Neuron (in vitro differentiated cells): ENCODE data around the gene KIRREL3.

Experiments used
- H2AFZ ChIP-seq: one replicate; pipeline ENCODE4 v1.6.1; 2013; ENCODE audit warnings: low read depth, mild to moderate bottlenecking, inconsistent platforms, low read length, moderate library complexity
- H3K27me3 ChIP-seq: one replicate; pipeline ENCODE4 v1.6.1; 2013; ENCODE audit warnings: low read length; ENCODE audit not compliant: insufficient read depth
- H3K36me3 ChIP-seq: one replicate; pipeline ENCODE4 v1.6.1; 2013; ENCODE audit warnings: low read length; ENCODE audit not compliant: insufficient read depth
- H3K4me1 ChIP-seq: one replicate; pipeline ENCODE4 v1.6.1; 2013; ENCODE audit warnings: low read length; ENCODE audit not compliant: insufficient read depth
- H3K4me3 ChIP-seq: 2 replicates; pipeline ENCODE4 v1.5.1; 2013; ENCODE audit warnings: mild to moderate bottlenecking, low read length, moderate library complexity
- H3K9me3 ChIP-seq: one replicate; pipeline ENCODE4 v1.6.1; 2013; ENCODE audit warnings: low read length

Gene KIRREL3

DNA sequence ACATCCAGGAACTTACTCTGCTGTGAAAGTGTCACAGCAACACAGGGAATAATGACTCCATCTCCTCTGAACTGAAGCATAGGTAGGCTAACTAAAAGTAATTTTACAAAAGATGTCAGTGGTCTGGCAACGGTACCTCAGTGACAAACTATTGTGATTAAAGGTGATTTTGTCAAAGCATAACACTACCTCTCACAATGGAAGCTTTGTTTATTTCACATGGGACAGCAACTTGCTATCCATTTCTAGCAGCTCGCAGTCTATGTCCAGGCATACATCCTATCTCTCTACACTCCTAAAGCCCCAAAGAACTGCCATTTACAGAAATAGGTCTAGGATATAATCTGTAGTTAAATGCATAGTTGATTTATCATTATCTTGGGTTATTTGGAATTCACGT, 163.0 kb downstream of the KIRREL3 start:
- H3K27me3 ChIP-seq = peaks cover 3% of the 10 kb centered on the region
- no peaks in the 10 kb centered on the region for H3K9me3 ChIP-seq
- no peak overlapping the region for H3K4me3 ChIP-seq
- no peaks in the 10 kb centered on the region for H3K36me3 ChIP-seq
- no peak overlapping the region for H2AFZ ChIP-seq
- H3K4me1 ChIP-seq = no peaks in the 10 kb centered on the region

DNA sequence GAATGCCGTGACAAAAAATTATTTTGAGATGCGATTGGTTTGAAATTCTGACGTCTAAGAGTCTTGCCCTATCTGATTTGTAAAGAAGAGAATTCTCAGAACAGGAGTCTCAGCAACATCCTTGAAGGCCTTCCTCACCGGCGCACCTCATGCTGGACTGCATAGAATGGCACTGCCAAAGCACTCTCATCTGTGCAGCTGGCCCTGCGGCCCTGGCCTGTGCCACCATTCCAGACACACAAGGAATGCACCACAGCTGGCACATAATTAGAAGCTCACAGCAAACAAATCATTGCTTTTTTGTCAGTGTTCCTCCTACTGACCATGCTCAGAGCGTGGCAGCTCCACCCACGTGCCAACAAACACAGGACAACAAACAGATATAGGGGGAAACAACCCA, 166.0 kb downstream of the KIRREL3 start:
- Histone ChIP-seq H2AFZ (no peak overlapping the region), H3K9me3 (no peaks in the 10 kb centered on the region), H3K27me3 (no peaks in the 10 kb centered on the region), H3K36me3 (no peaks in the 10 kb centered on the region), H3K4me1 (no peaks in the 10 kb centered on the region), H3K4me3 (no peak overlapping the region)

DNA sequence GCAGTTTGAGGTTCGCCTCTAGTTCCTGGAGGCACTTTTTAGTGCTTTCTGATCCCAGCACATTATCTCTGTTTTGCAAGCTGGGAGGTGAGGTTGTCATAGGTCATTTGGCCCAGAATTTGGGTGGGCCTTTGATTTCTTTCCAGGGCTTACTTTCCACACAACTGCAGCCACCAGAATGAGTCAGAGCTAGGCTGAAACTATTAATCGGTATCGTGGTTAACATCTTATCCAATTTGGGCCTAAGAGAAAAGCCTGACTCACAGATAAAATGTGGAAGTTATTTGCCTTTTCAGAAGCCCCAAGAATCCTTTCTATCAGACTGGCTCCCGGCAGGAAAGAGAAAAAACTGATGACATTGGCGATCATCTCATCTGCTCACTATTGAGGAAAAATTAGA, 166.4 kb downstream of the KIRREL3 start:
- Histone ChIP-seq H3K9me3 (no peaks in the 10 kb centered on the region), H3K4me3 (no peak overlapping the region), H3K36me3 (no peaks in the 10 kb centered on the region), H3K27me3 (no peaks in the 10 kb centered on the region), H2AFZ (no peak overlapping the region), H3K4me1 (no peaks in the 10 kb centered on the region)

DNA sequence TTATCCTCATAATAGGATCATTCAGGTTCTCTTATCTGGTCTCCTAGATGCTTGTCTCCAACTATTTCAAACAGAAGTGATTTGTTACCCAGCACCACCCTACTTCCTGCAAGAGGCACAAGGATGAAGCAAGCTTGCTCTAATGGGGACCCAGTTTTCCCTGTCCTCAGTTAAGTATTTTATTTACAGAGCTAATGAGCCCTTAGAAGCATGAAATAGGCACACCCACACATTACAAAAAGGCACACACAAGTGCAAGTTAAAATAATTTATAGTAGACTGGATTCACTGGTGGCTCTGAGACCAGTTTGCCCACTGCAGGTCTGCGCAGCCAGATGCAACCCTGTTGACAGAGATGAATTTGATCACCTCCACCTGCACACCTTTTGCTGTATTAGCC, 167.5 kb downstream of the KIRREL3 start:
- no peak overlapping the region for H3K4me3 ChIP-seq
- no peaks in the 10 kb centered on the region for H3K36me3 ChIP-seq
- no peak overlapping the region for H2AFZ ChIP-seq
- H3K27me3 ChIP-seq = no peaks in the 10 kb centered on the region
- no peaks in the 10 kb centered on the region for H3K9me3 ChIP-seq
- no peaks in the 10 kb centered on the region for H3K4me1 ChIP-seq

DNA sequence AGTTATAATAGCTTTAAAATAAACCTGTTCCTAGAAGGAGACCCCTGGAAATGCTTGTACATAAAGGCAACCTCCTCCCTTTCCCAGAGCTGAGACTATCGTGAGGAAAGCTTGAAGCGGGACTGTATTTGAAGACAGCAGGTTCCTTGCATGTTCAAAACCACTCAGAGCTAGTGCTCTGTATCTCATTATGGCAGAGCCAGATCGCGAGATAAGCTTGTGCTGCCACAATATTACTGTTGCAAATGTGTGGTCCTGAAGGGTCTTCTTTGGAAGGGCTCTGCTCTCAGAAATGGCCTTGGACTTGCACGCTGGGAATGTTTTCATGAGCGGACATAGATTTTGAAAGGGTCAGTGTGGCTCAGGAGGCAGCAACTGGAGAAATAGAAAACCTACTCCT, 168.2 kb downstream of the KIRREL3 start:
- Histone ChIP-seq H3K9me3 (no peaks in the 10 kb centered on the region), H3K4me3 (no peak overlapping the region), H3K27me3 (no peaks in the 10 kb centered on the region), H2AFZ (no peak overlapping the region), H3K4me1 (no peaks in the 10 kb centered on the region), H3K36me3 (no peaks in the 10 kb centered on the region)

DNA sequence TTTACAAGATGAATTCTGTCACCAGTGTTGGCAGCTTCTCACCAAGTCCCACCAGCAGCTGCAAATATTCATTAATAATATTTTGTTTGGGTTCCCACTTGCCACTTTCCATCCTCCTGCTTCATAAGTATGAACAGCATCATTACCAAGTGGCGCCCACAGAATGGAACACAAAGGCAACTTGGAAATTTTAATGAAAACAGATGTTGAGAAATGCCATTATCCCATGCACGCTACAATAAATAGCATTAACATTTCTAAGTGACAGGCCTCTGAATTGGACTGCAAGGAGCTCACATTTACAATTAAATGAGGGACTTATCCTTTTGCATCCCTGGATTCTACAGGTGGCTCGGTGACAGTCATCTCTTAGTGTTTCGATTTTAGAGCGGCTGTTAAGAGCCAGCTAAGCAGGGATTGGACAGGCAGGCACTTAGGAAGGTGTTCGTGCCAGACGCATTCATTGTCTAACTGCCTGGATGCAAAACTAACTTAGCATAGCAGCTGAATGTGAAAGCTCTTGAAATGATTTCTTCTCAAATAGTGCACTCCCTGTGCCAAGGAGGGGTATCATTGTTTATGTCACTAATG, 170.3 kb downstream of the KIRREL3 start:
- Histone ChIP-seq H3K27me3 (no peaks in the 10 kb centered on the region), H3K4me3 (no peak overlapping the region), H3K36me3 (no peaks in the 10 kb centered on the region), H3K9me3 (no peaks in the 10 kb centered on the region), H2AFZ (no peak overlapping the region), H3K4me1 (no peaks in the 10 kb centered on the region)

DNA sequence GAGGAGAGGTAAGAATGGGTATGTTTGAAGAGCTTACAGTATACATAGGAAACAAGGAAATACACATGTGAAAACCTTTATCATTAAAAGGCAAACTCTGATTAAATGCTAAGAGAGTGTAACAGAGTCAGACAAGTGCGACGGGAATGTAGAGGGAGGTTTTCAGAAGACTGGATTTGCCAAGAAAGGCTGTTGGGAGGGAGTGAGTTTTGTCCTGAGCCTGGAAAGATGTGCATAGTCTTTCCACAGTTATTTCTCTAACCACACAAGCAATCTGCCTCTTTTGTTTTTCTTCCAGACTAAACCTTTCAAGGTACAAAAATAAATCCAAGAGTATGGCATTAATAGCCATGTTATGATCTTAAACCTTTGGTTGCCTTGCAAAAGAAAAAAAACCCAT, 170.9 kb downstream of the KIRREL3 start:
- H2AFZ ChIP-seq = no peak overlapping the region
- H3K4me3 ChIP-seq = no peak overlapping the region
- H3K9me3 ChIP-seq = no peaks in the 10 kb centered on the region
- no peaks in the 10 kb centered on the region for H3K36me3 ChIP-seq
- no peaks in the 10 kb centered on the region for H3K4me1 ChIP-seq
- H3K27me3 ChIP-seq = no peaks in the 10 kb centered on the region

DNA sequence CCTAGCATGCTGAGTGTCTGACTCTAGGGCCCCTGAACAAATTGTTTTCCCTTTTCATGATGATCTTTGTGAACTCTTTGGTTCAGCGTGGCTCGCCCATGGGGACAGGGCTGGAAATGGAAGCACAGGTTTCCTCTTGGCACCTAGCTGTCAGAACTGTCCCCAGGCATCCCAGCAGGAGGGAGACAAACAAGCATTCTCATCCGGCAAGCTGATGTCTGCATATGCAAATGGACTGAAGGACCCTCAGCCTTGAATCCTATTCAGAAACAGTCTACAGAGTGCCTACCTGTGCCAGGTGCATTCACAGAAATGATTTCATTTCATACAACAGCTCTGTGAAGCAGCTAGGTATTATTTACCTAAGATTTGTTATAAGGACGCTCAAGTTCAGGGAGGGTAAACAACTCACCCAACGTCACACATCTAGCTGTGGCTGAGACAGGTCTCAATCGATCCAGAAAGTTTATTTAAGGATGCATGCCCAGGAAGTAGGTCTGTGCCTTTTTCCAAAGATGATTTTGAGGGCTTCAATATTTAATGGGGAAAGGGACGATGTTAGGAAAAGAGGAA, 176.4 kb downstream of the KIRREL3 start:
- Histone ChIP-seq H3K27me3 (no peaks in the 10 kb centered on the region), H3K36me3 (no peaks in the 10 kb centered on the region), H3K4me1 (no peaks in the 10 kb centered on the region), H2AFZ (no peak overlapping the region), H3K4me3 (no peak overlapping the region), H3K9me3 (no peaks in the 10 kb centered on the region)

DNA sequence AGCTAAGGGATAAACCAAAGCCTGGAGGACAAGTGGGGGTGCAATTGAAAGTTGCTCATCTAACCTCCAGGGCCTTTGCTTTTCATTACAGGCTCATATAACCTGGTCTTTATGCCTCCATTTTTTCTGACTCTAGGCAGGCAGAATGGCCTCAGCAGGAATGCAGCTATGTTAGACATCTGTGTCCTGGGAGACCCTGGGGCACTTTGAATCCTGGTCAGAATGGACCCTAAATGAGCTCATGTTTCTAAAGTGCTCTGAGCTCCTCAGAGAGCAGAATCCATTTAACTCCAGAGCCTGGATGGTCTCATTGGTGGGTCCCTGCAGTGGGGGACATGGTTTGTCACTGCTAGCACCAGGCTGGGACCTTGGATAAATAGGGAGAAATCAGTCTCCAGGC, 177.3 kb downstream of the KIRREL3 start:
- Histone ChIP-seq H3K4me3 (no peak overlapping the region), H3K9me3 (no peaks in the 10 kb centered on the region), H3K27me3 (no peaks in the 10 kb centered on the region), H3K4me1 (no peaks in the 10 kb centered on the region), H2AFZ (no peak overlapping the region), H3K36me3 (no peaks in the 10 kb centered on the region)

DNA sequence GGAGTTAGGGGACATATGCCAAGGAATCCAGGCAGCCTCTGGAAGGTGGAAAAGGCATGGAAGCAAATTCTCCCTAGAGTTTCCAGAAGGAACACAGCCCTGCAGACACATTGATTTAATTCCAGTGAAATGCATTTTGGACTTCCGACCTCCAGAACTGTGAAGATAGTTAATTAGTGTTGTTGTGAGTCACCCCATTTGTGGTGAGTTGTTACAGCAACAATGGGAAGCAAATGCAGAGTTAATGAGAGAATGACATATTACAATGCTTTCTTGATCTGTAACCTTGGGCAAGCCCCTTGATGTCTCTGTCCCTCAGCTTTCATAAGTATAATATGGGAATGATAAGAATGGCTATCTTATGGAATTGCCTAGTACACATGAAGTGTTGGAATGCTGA, 178.7 kb downstream of the KIRREL3 start:
- no peak overlapping the region for H3K4me3 ChIP-seq
- H3K4me1 ChIP-seq = no peaks in the 10 kb centered on the region
- H3K36me3 ChIP-seq = no peaks in the 10 kb centered on the region
- H3K9me3 ChIP-seq = no peaks in the 10 kb centered on the region
- H2AFZ ChIP-seq = no peak overlapping the region
- H3K27me3 ChIP-seq = no peaks in the 10 kb centered on the region

DNA sequence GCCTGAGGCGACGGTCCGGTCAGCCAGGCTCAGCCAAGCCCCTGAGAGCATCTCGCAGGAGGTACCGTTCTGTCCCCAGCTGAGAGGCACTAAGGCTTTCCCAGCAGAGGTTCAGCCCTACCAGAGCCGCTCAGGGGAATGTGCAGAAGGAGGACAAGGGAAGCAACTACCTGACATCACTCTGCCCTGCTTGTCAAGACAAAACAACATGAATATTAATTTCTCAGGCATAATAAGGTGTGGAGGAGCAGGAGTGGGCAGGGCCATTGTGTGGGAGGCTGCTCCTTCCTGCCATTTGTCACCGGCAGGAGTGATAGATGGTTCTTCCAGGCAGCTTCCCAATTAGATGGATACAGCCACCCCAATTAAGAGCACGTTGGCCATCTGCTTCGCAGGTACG, 181.4 kb downstream of the KIRREL3 start:
- Histone ChIP-seq H3K36me3 (no peaks in the 10 kb centered on the region), H3K4me1 (no peaks in the 10 kb centered on the region), H3K4me3 (no peak overlapping the region), H3K9me3 (no peaks in the 10 kb centered on the region), H2AFZ (no peak overlapping the region), H3K27me3 (no peaks in the 10 kb centered on the region)

DNA sequence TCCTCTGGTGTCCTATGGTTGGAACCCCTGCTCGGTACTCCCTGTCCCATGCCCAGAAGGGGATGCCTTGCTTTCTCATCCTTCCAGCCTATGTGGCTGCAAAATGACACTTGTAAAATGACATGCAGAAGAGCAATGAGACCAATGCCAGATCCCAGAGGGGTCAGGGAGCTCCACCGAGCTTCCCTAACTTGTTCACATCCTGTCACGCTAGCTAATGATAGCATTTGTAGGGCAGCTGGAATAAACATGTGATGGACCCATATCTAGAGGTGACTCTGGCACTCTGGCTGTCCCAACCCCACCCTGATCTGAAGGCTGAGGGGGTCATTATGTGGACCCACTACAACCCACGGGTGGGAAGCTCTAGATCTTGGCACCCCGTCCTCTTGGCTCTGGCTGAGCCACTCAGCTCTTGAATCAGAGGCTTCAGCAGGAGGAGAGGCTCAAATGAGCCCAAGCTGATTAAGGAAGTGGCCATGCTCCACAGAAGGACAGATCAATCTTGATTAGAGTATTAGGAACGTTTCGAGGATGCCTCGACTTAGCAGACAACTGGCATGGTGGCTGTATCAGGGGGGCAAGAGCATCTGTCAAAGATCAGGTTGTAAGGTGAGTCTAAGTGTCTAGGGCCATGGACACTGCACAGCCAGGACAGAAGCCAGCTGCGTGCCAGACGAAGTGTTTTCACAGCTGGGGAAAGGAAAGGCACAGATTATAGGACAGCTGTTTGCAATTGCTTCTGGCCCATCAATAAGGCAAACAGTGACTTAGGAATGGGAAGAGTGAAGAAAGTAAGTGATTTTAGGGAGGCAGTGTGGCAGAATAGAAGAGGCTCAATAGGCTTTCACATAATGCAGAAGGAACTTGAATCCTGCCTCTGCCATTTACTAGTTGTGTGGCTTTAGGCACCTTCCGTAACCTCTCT, 182.8 kb downstream of the KIRREL3 start:
- Histone ChIP-seq H3K27me3 (no peaks in the 10 kb centered on the region), H3K4me1 (no peaks in the 10 kb centered on the region), H3K4me3 (no peak overlapping the region), H3K36me3 (no peaks in the 10 kb centered on the region), H3K9me3 (no peaks in the 10 kb centered on the region), H2AFZ (no peak overlapping the region)

DNA sequence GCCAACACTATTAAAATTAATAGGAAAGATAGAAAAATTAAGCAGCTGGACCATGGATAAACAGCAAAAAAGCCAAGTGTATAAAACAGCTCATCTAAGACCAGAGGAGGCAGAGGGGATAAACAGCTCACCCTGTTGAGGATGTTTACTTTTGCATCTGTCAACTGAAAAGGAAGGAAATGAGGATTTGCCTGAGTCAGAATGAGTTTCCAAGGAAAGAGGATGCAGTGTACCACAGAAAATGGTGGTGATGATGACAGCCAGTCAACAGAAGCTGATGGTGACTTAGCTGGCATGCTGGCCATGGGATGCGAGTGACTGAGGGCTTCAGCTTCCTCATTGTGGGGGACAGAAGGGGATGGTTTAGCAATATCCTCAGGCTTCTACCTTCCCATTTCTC, 183.5 kb downstream of the KIRREL3 start:
- Histone ChIP-seq H3K4me3 (no peak overlapping the region), H3K9me3 (no peaks in the 10 kb centered on the region), H3K36me3 (no peaks in the 10 kb centered on the region), H3K27me3 (no peaks in the 10 kb centered on the region), H2AFZ (no peak overlapping the region), H3K4me1 (no peaks in the 10 kb centered on the region)
